Astrocyte of the cerebellum (primary cell): ENCODE measurements around the gene RAB7A.

Experiments
- DNase-seq: peaks from one replicate; pipeline ENCODE4 v3.0.0-alpha.2; 2011; ENCODE audit warnings: low read depth
- H3K4me3 ChIP-seq: 2 replicates; pipeline ENCODE4 v1.5.1; 2011; ENCODE audit warnings: mild to moderate bottlenecking, low read depth, low read length, moderate library complexity
- in situ Hi-C: cut with HindIII; loops from 2 replicates; pipeline ENCODE4 v1.10.0; 2017; ENCODE audit warnings: low sequenced_read_pairs
- TF ChIP-seq, protein P1 (sequence below): IDR thresholded peaks from 2 replicates; pipeline ENCODE4 v1.5.1; 2012; ENCODE audit warnings: low read length, low read depth, moderate library complexity, mild to moderate bottlenecking; ENCODE audit errors: missing control alignments

RAB7A gene

DNA sequence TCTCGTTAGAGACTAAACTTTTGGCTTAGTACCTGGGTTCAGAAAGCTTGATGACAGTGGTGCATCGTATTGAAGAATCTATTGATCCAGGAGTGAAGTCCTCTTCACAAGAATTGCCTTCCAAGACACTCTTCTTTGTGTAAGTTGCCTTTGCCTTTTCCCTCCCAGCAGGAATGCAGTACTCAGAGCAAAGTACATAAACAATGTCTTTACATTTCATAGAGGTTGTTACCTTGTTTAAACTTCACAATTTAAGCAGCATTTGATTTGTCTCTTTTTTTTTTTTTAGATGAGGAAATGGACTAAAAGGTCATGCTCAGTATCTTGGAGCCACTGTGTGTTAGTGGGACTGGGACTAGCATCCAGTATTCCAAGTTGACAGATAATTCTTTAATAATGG, 9.9 kb downstream of the RAB7A start:
- no peak for DNase-seq
- no peak overlapping the region for H3K4me3 ChIP-seq
- in situ Hi-C loops, result no loop called here
- TF ChIP-seq, protein P1, sequence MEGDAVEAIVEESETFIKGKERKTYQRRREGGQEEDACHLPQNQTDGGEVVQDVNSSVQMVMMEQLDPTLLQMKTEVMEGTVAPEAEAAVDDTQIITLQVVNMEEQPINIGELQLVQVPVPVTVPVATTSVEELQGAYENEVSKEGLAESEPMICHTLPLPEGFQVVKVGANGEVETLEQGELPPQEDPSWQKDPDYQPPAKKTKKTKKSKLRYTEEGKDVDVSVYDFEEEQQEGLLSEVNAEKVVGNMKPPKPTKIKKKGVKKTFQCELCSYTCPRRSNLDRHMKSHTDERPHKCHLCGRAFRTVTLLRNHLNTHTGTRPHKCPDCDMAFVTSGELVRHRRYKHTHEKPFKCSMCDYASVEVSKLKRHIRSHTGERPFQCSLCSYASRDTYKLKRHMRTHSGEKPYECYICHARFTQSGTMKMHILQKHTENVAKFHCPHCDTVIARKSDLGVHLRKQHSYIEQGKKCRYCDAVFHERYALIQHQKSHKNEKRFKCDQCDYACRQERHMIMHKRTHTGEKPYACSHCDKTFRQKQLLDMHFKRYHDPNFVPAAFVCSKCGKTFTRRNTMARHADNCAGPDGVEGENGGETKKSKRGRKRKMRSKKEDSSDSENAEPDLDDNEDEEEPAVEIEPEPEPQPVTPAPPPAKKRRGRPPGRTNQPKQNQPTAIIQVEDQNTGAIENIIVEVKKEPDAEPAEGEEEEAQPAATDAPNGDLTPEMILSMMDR, result no peak

GRCh38 chr3:128736601-128737000, 10.6 kb downstream of the RAB7A start:
- no peak overlapping the region for H3K4me3 ChIP-seq
- in situ Hi-C loops, result no loop called here
- TF ChIP-seq, protein P1, result no peak
- DNase-seq, result no peak

GRCh38 chr3:128740621-128741020, 14.6 kb downstream of the RAB7A start:
- TF ChIP-seq, protein P1, result no peak
- in situ Hi-C loops, result no loop called here
- no peak for DNase-seq
- H3K4me3 ChIP-seq, result no peak overlapping the region

DNA sequence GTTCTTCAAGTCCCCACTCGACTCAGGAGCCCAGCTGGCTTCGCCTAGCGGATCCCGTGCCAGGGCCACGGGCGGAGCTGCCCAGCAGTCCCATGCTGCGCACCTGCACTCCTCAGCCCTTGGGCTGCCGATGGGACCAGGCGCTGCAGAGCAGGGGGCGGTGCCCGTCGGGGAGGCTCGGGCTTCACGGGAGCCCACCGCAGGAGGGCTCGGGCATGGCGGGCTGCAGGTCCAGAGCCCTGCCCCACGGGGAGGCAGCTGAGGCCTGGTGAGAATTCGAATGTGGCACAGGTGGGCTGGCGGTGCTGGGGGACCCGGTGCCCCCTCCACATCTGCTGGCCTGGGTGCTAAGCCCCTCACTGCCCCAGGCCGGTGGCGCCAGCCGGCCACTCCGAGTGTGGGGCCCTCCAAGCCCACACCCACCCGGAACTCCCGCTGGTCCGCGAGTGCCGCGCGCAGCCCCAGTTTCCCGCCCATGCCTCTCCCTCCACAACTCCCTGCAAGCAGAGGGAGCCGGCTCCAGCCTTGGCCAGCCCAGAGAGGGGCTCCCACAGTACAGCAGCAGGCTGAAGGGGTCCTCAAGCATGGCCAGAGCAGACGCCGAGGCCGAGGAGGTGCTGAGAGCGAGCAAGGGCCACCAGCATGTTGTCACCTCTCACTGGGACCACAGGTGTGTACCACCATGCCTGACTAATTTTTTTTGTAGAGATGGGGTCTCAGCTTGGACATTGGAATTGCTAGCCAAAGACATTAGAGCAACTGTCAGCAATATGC, 17.0 kb downstream of the RAB7A start:
- TF ChIP-seq, protein P1, result no peak
- DNase-seq, result no peak
- H3K4me3 ChIP-seq, result no peak overlapping the region
- in situ Hi-C loops, result no loop called here

- in situ Hi-C loops, result no loop called here
- TF ChIP-seq, protein P1, result no peak
Measured at GRCh38 chr3:128745742-128746141, 19.8 kb downstream of the RAB7A start.

DNA sequence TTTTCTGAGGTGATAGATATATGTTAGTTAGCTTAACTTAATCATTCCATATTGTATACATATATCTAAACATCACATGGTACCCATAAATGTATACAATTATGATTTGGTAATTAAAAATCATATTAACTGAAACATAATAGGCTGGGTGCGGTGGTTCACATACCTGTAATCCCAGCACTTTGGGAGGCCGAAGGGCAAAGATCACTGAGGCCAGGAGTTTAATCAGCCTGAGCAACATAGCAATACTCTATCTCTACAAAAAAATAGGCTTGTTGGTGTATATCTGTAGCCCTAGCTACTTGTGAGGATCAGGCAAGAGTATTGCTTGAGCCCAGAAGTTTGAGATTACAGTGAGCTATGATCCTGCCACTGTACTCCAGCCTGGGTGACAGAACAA, 20.9 kb downstream of the RAB7A start:
- no peak overlapping the region for H3K4me3 ChIP-seq
- no peak for DNase-seq
- TF ChIP-seq, protein P1, result no peak
- in situ Hi-C loops, result no loop called here

More at GRCh38 chr3:128745742-128746141, 19.8 kb downstream of the RAB7A start:
- no peak for DNase-seq
- no peak overlapping the region for H3K4me3 ChIP-seq
